ENCODE data around the gene SLF2.

DNA sequence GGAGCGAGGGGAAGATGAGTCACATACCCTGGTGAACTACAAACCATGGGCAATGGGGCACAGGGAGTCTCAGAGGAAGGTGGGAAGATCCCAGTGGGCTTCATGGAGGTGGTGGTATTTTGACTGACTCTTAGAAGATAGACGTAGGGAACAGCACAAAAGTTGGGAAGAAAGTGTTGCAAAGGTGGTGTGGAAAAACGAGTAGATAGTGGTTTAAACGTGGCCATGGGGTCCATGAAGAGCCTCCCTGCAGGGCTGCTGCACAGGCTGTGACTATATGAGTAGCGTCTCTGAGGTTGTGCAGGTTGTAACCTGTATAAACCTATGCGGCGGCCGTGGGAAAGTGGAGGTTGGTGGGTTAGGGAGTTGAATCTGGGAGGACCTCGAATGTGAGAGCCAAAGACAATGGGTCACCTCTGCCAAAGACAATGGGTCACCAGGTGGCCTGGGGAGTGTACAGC is 100.6 kb downstream of the SLF2 start:
- TF ChIP-seq NR3C1 (CRISPR knock-in tag; IDR thresholded peaks at IDR 0.05) (no peak), ATF2 (CRISPR knock-in tag; IDR thresholded peaks at IDR 0.05) (no peak), SMARCA5 (IDR thresholded peaks at IDR 0.05) (no peak), BDP1 (IDR thresholded peaks at IDR 0.05; ENCODE audit: insufficient read depth, insufficient read length) (no peak), JUND (IDR thresholded peaks at IDR 0.05; ENCODE audit: borderline replicate concordance, low read depth, low read length) (no peak), JUND (tag; IDR thresholded peaks at IDR 0.05; ENCODE audit: borderline replicate concordance, low read depth, low read length) (no peak), POLR2G (IDR thresholded peaks at IDR 0.05; ENCODE audit: low read depth, low read length) (no peak), DPF2 (IDR thresholded peaks at IDR 0.05) (no peak), ASH1L (IDR thresholded peaks at IDR 0.05; ENCODE audit: borderline replicate concordance, low read depth, partially characterized antibody) (no peak), PTBP1 (IDR thresholded peaks at IDR 0.05; ENCODE audit: low read depth, low read length) (no peak), BRCA1 (IDR thresholded peaks at IDR 0.05) (no peak), BRCA1 (CRISPR knock-in tag; IDR thresholded peaks at IDR 0.05) (no peak)
- TF ChIP-seq, protein P1, sequence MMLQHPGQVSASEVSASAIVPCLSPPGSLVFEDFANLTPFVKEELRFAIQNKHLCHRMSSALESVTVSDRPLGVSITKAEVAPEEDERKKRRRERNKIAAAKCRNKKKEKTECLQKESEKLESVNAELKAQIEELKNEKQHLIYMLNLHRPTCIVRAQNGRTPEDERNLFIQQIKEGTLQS (IDR thresholded peaks at IDR 0.05), result no peak
- TF ChIP-seq, protein P1 (CRISPR knock-in tag; conservative IDR thresholded peaks at IDR 0.05), result no peak
- TF ChIP-seq, protein P2, sequence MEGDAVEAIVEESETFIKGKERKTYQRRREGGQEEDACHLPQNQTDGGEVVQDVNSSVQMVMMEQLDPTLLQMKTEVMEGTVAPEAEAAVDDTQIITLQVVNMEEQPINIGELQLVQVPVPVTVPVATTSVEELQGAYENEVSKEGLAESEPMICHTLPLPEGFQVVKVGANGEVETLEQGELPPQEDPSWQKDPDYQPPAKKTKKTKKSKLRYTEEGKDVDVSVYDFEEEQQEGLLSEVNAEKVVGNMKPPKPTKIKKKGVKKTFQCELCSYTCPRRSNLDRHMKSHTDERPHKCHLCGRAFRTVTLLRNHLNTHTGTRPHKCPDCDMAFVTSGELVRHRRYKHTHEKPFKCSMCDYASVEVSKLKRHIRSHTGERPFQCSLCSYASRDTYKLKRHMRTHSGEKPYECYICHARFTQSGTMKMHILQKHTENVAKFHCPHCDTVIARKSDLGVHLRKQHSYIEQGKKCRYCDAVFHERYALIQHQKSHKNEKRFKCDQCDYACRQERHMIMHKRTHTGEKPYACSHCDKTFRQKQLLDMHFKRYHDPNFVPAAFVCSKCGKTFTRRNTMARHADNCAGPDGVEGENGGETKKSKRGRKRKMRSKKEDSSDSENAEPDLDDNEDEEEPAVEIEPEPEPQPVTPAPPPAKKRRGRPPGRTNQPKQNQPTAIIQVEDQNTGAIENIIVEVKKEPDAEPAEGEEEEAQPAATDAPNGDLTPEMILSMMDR (IDR thresholded peaks at IDR 0.05 in 2 of 3, conservative IDR thresholded peaks at IDR 0.05 in 1 of 3; ENCODE audit: insufficient read depth in 2 of 3, low read depth in 1 of 3, low read length in 3 of 3), result no peak
